Measurements from ENCODE around the gene ASB2.

GRCh38 chr14:94016446-94016976, 40.1 kb upstream of the ASB2 start:
- TF ChIP-seq POLR2AphosphoS5 (IDR thresholded peaks at IDR 0.05; ENCODE audit: low read depth, low read length), result no peak
- TF ChIP-seq FOSL1 (IDR thresholded peaks at IDR 0.05; ENCODE audit: low read depth), result no peak
- TF ChIP-seq REST (IDR thresholded peaks at IDR 0.05; ENCODE audit: low read depth), result no peak

All from HCT116 (cell line).